HG03460 (cell line): Measurements from ENCODE around the gene SP9.
A peak's percentile ranks its signal among the peaks of the same experiment; 100 is the strongest.

Experiments
- ATAC-seq: cut with Tn5 transposase; IDR thresholded peaks from one replicate; pipeline ENCODE4 v1.9.1; 2021; ENCODE audit not compliant: unreplicated experiment

The SP9 gene

GRCh38 chr2:174333372-174334277, 1.1 kb upstream of the SP9 start:
- no peak for ATAC-seq

GRCh38 chr2:174334278-174334715, 457 bp upstream of the SP9 start:
- no peak for ATAC-seq

- no peak for ATAC-seq
These were observed 667 bp downstream of the SP9 start for GRCh38 chr2:174335254-174335987.

GRCh38 chr2:174335988-174336500, 1.3 kb downstream of the SP9 start:
- no peak for ATAC-seq

- ATAC-seq, result no peak
These were observed 2.0 kb downstream of the SP9 start for GRCh38 chr2:174336501-174337336.

- ATAC-seq, result no peak
These were observed 2.8 kb downstream of the SP9 start for GRCh38 chr2:174337337-174338146.

GRCh38 chr2:174338147-174338605, 3.4 kb downstream of the SP9 start:
- ATAC-seq, result no peak

- ATAC-seq, result no peak
These were observed 4.2 kb downstream of the SP9 start for GRCh38 chr2:174338671-174339560.

GRCh38 chr2:174339561-174340399, 5.0 kb downstream of the SP9 start:
- ATAC-seq, result no peak

- no peak for ATAC-seq
These were observed 5.9 kb downstream of the SP9 start for GRCh38 chr2:174340400-174341292.

- peak; percentile 62 for ATAC-seq
These were observed 6.7 kb downstream of the SP9 start for GRCh38 chr2:174341293-174341994.

- ATAC-seq, result no peak
These were observed 7.4 kb downstream of the SP9 start for GRCh38 chr2:174341995-174342685.

GRCh38 chr2:174342686-174343342, 8.1 kb downstream of the SP9 start:
- ATAC-seq, result no peak

GRCh38 chr2:174343343-174343622, 8.5 kb downstream of the SP9 start:
- no peak for ATAC-seq

GRCh38 chr2:174343623-174344455, 9.1 kb downstream of the SP9 start:
- ATAC-seq, result no peak
